ENCODE results near the gene MCC. TPM values are rescaled to one million over a fixed set of nuclear protein-coding genes. Genes with fewer than 3 reads are reported as not detected.

MCC gene
- total RNA-seq, 1 experiment from 2014 or later = 0.41 TPM

GRCh38 chr5:113512341-113512740 lies 24.1 kb upstream of the MCC start:
- intact Hi-C loops (cut with micrococcal nuclease; ENCODE audit: unreplicated experiment) (loop anchor here (5.0 to 10.0 kb wide), 2 partner anchors 175 to 518 kb away; no protein-coding TSS in a partner anchor), in situ Hi-C loops (cut with HindIII; ENCODE audit: low pct_unique_long_range_greater_than_20kb, low sequenced_read_pairs) (no loop called here)
- ATAC-seq (no peak), DNase-seq (ENCODE audit: low read depth, low spot score) (no peak)
- Histone ChIP-seq H3K4me3 (ENCODE audit: low read depth in 2 of 2, low read length in 2 of 2) (no peak overlapping the region), H3K36me3 (ENCODE audit: control insufficient read depth, insufficient read depth, low read length) (no peaks in the 10 kb centered on the region), H3K27ac (ENCODE audit: low read length) (no peak overlapping the region), H3K9me3 (ENCODE audit: control insufficient read depth, insufficient read depth, low read depth, low read length) (no peaks in the 10 kb centered on the region), H3K4me1 (ENCODE audit: control insufficient read depth, insufficient read depth, low read length) (peaks cover 10% of the 10 kb centered on the region), H3K27me3 (ENCODE audit: control insufficient read depth, insufficient read depth, low read length) (peaks cover 8% of the 10 kb centered on the region; the same call in 1 of the 2 replicates)
- no TSS peak for BruUV-seq (replicated peaks)
- CTCF ChIA-PET = no interaction called here
- POLR2A ChIA-PET = no interaction called here
- TF ChIP-seq POLR2AphosphoS5 (IDR thresholded peaks at IDR 0.05; ENCODE audit: low read depth, low read length) = no peak
- no peak for TF ChIP-seq REST (IDR thresholded peaks at IDR 0.05; ENCODE audit: insufficient read depth in 1 of 2, low read depth in 2 of 2, low read length in 1 of 2)
- TF ChIP-seq TCF7L2 (IDR thresholded peaks at IDR 0.05; ENCODE audit: low read depth, low read length) = no peak
- no peak for TF ChIP-seq SIN3A (IDR thresholded peaks at IDR 0.05; ENCODE audit: borderline replicate concordance, insufficient read depth, low read depth, low read length)
- TF ChIP-seq CTCF (IDR thresholded peaks at IDR 0.05) = no peak

GRCh38 chr5:113510836-113511451 lies 22.7 kb upstream of the MCC start:
- CTCF ChIA-PET = interaction anchor here (0.6 to 1.5 kb wide), 5 partner anchors 132 to 1365 kb away, joined by 3 to 7 read pairs (median 4); no protein-coding TSS in a partner anchor
- no peak overlapping the region for H3K27ac ChIP-seq (ENCODE audit: low read length)
- intact Hi-C loops (cut with micrococcal nuclease; ENCODE audit: unreplicated experiment) = loop anchor here (1.0 to 10.0 kb wide), 3 partner anchors 133 to 516 kb away; no protein-coding TSS in a partner anchor
- H3K4me3 ChIP-seq (ENCODE audit: low read depth in 2 of 2, low read length in 2 of 2) = no peak overlapping the region
- TF ChIP-seq CTCF (IDR thresholded peaks at IDR 0.05) (peak; percentile 66; the same call in 1 of the 2 replicates), POLR2AphosphoS5 (IDR thresholded peaks at IDR 0.05; ENCODE audit: low read depth, low read length) (no peak), TCF7L2 (IDR thresholded peaks at IDR 0.05; ENCODE audit: low read depth, low read length) (no peak), SIN3A (IDR thresholded peaks at IDR 0.05; ENCODE audit: borderline replicate concordance, insufficient read depth, low read depth, low read length) (no peak), REST (IDR thresholded peaks at IDR 0.05; ENCODE audit: insufficient read depth in 1 of 2, low read depth in 2 of 2, low read length in 1 of 2) (no peak)
- H3K9me3 ChIP-seq (ENCODE audit: control insufficient read depth, insufficient read depth, low read depth, low read length) = no peaks in the 10 kb centered on the region
- no TSS peak for BruUV-seq (replicated peaks)
- POLR2A ChIA-PET = no interaction called here
- DNase-seq (ENCODE audit: low read depth, low spot score) (no peak), ATAC-seq (peak; percentile 64; the same call in 1 of the 2 replicates)
- no peaks in the 10 kb centered on the region for H3K36me3 ChIP-seq (ENCODE audit: control insufficient read depth, insufficient read depth, low read length)
- peaks cover 11% of the 10 kb centered on the region; the same call in 1 of the 2 replicates for H3K27me3 ChIP-seq (ENCODE audit: control insufficient read depth, insufficient read depth, low read length)
- H3K4me1 ChIP-seq (ENCODE audit: control insufficient read depth, insufficient read depth, low read length) = peaks cover 10% of the 10 kb centered on the region
- in situ Hi-C loops (cut with HindIII; ENCODE audit: low pct_unique_long_range_greater_than_20kb, low sequenced_read_pairs) = no loop called here

Measured in Panc1 (cell line).